Measurements from ENCODE around the gene MDH2. TPM values are rescaled to one million over a fixed set of nuclear protein-coding genes. Genes with fewer than 3 reads are reported as not detected.
"Not testable (repeated sequence)": the region's sequence is repeated elsewhere in the genome, so short reads cannot be mapped to it uniquely, and the experiment has no call there.

The MDH2 gene
- 81.8 TPM for total RNA-seq

- Histone ChIP-seq H3K27me3 (no peaks in the 10 kb centered on the region), H3K4me3 (peak within 1 kb of the TSS; percentile 97 to 100), H3K4me1 (peaks cover 62% of the 10 kb centered on the region), H3K27ac (peak within 1 kb of the TSS; percentile 84), H3K36me3 (no peaks in the 10 kb centered on the region), H3K9me3 (no peaks in the 10 kb centered on the region)
- TF ChIP-seq POLR2A (IDR thresholded peaks at IDR 0.05) (peak in 1 of 2 donors; percentile 68), CTCF (IDR thresholded peaks at IDR 0.05) (no peak), POLR2AphosphoS5 (IDR thresholded peaks at IDR 0.05; ENCODE audit: insufficient read depth in 1 of 2, low read depth in 1 of 2) (peak; percentile 87 to 97)
- DNase-seq (ENCODE audit: extremely low spot score in 2 of 2) = peak in 1 of 2 donors; percentile 93
- intact Hi-C loops (cut with DNase I) = no loop called here
Measured at GRCh38 chr7:76047811-76048667, at the start of gene MDH2, which contains the start of gene STYXL1. Gene MDH2, plus strand, starts transcription at chr7:76048106. Its CDS starts 55 bp downstream, at chr7:76048161. Gene STYXL1, minus strand, starts transcription at chr7:76048000. Its CDS starts 17,477 bp downstream, at chr7:76030523.

- H3K27ac ChIP-seq = no peak overlapping the region
- TF ChIP-seq CTCF (IDR thresholded peaks at IDR 0.05) (no peak), POLR2AphosphoS5 (IDR thresholded peaks at IDR 0.05; ENCODE audit: insufficient read depth in 1 of 2, low read depth in 1 of 2) (no peak), POLR2A (IDR thresholded peaks at IDR 0.05) (no peak)
- intact Hi-C loops (cut with DNase I) = no loop called here
- no peaks in the 10 kb centered on the region for H3K9me3 ChIP-seq
- no peaks in the 10 kb centered on the region for H3K4me1 ChIP-seq
- no peak for DNase-seq (ENCODE audit: extremely low spot score in 2 of 2)
- H3K36me3 ChIP-seq = peaks cover 0 to 20% of the 10 kb centered on the region in 2 donors
- no peak overlapping the region for H3K4me3 ChIP-seq
- no peaks in the 10 kb centered on the region for H3K27me3 ChIP-seq
Measured at GRCh38 chr7:76000566-76000965, 47.3 kb upstream of the MDH2 start.

GRCh38 chr7:76002139-76002538, 45.8 kb upstream of the MDH2 start:
- Histone ChIP-seq H3K36me3 (peaks cover 0 to 20% of the 10 kb centered on the region in 2 donors), H3K27me3 (no peaks in the 10 kb centered on the region), H3K4me3 (no peak overlapping the region), H3K4me1 (no peaks in the 10 kb centered on the region), H3K9me3 (no peaks in the 10 kb centered on the region), H3K27ac (no peak overlapping the region)
- TF ChIP-seq CTCF (IDR thresholded peaks at IDR 0.05) (no peak), POLR2A (IDR thresholded peaks at IDR 0.05) (no peak), POLR2AphosphoS5 (IDR thresholded peaks at IDR 0.05; ENCODE audit: insufficient read depth in 1 of 2, low read depth in 1 of 2) (no peak)
- intact Hi-C loops (cut with DNase I) = no loop called here
- no peak for DNase-seq (ENCODE audit: extremely low spot score in 2 of 2)

GRCh38 chr7:76002822-76003221, 45.1 kb upstream of the MDH2 start:
- no peaks in the 10 kb centered on the region for H3K9me3 ChIP-seq
- no peak overlapping the region for H3K27ac ChIP-seq
- TF ChIP-seq CTCF (IDR thresholded peaks at IDR 0.05) (no peak), POLR2A (IDR thresholded peaks at IDR 0.05) (no peak), POLR2AphosphoS5 (IDR thresholded peaks at IDR 0.05; ENCODE audit: insufficient read depth in 1 of 2, low read depth in 1 of 2) (no peak)
- peaks cover 0 to 20% of the 10 kb centered on the region in 2 donors for H3K36me3 ChIP-seq
- no peak overlapping the region for H3K4me3 ChIP-seq
- no peaks in the 10 kb centered on the region for H3K4me1 ChIP-seq
- no peak for DNase-seq (ENCODE audit: extremely low spot score in 2 of 2)
- H3K27me3 ChIP-seq = no peaks in the 10 kb centered on the region
- intact Hi-C loops (cut with DNase I) = no loop called here

- H3K27me3 ChIP-seq = no peaks in the 10 kb centered on the region
- no peaks in the 10 kb centered on the region for H3K4me1 ChIP-seq
- no peak overlapping the region for H3K4me3 ChIP-seq
- no peaks in the 10 kb centered on the region for H3K9me3 ChIP-seq
- peaks cover 0 to 20% of the 10 kb centered on the region in 2 donors for H3K36me3 ChIP-seq
- TF ChIP-seq POLR2AphosphoS5 (IDR thresholded peaks at IDR 0.05; ENCODE audit: insufficient read depth in 1 of 2, low read depth in 1 of 2) (no peak), CTCF (IDR thresholded peaks at IDR 0.05) (no peak), POLR2A (IDR thresholded peaks at IDR 0.05) (no peak)
- DNase-seq (ENCODE audit: extremely low spot score in 2 of 2) = no peak
- no peak overlapping the region for H3K27ac ChIP-seq
- intact Hi-C loops (cut with DNase I) = no loop called here
Measured at GRCh38 chr7:76003351-76003750, 44.6 kb upstream of the MDH2 start.

- intact Hi-C loops (cut with DNase I); H3K4me3 ChIP-seq; H3K27ac ChIP-seq; H3K27me3 ChIP-seq; DNase-seq (ENCODE audit: extremely low spot score in 2 of 2); H3K9me3 ChIP-seq; H3K4me1 ChIP-seq: not testable (repeated sequence)
- H3K36me3 ChIP-seq = peaks cover 0 to 20% of the 10 kb centered on the region in 2 donors
Measured at GRCh38 chr7:76005004-76005403, 42.9 kb upstream of the MDH2 start.

Measured in vagina (tissue), 2 donors.